Measurements from ENCODE around the gene GREB1L. TPM values are rescaled to one million over a fixed set of nuclear protein-coding genes. Genes with fewer than 3 reads are reported as not detected.

GREB1L gene
- total and polyA plus RNA-seq, 9 of the 15 experiments (the other 6 are each of a cell fraction or from before 2014, with no cell fraction given): 0.03 TPM; not detected in 8

DNA sequence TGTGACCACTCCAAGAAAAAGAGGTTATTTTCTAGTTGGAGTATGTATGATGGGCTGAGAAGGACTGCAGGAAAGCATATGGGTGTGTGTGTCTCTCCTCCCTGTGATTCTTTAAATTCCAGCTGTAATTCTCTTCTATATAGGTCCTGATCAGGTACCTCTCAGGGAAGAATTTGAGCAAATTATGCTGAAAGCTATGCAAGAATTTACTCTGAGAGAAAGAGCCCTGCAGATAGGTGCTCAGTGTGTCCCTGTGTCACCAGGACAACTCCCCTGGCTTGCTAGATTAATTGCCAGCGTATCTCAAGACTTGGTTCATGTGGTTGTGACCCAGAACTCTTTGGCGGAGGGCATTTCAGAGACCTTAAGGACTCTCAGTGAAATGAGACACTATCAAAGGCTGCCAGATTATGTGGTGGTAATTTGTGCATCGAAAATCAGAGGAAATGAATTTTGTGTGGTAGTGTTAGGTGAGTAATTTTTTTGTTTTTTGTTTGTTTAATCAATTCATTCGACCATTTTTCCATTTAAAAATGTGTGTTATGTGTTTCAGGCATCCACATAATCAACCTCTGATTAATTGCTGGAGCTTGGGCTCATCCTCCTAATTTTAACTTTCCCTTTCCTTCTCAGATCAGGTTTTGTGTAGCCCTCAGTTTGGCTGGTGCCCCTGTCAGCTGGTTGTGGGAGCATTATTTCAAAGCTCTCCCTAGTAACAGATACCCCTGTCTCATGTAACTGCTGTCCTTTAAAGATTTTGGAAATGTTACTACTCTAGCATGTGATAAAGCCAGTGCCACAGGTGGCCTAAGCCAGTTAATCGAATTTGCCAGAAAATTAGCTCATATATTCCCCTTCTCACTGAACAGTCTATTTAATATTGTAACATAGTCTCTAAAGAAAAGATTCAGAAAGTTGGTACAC lies 207.6 kb downstream of the GREB1L start:
- Histone ChIP-seq H4K20me1 (replicated peaks; ENCODE audit: control insufficient read depth, insufficient read depth, low read length) (no peaks in the 10 kb centered on the region), H3K4me3 (no peak overlapping the region), H3K4me2 (ENCODE audit: insufficient read depth, low read length) (no peak overlapping the region), H3K36me3 (ENCODE audit: control insufficient read depth, insufficient read depth, low read length) (no peaks in the 10 kb centered on the region), H3K27ac (ENCODE audit: extremely low read depth, low read depth, low read length) (no peak overlapping the region), H3K4me1 (replicated peaks in 1 of 2; ENCODE audit: control insufficient read depth in 2 of 2, insufficient read depth in 2 of 2, low read length in 2 of 2) (no peaks in the 10 kb centered on the region), H3K9ac (ENCODE audit: insufficient read depth in 1 of 2, low read depth in 2 of 2, low read length in 2 of 2) (no peak overlapping the region), H3K9me3 (replicated peaks; ENCODE audit: control insufficient read depth, insufficient read depth, low read depth, low read length) (no peaks in the 10 kb centered on the region), H3K9me1 (ENCODE audit: control insufficient read depth, insufficient read depth, low read length) (no peaks in the 10 kb centered on the region), H3K27me3 (ENCODE audit: control insufficient read depth in 2 of 2, insufficient read depth in 2 of 2, low read length in 2 of 2) (peaks cover 10 to 11% of the 10 kb centered on the region in 2 experiments; a peak in 2 of 5 replicates), H2AFZ (ENCODE audit: low read depth, low read length) (no peak overlapping the region), H3K79me2 (ENCODE audit: control insufficient read depth, insufficient read depth, low read length) (no peaks in the 10 kb centered on the region)
- ChIA-PET CTCF (ENCODE audit: low intra/inter-chr PET ratio) (no interaction called here), POLR2A (interaction anchor here (0.7 kb wide), 1 partner anchor 34 kb away, joined by 3 read pairs; no protein-coding TSS in a partner anchor)
- in situ Hi-C loops (cut with MboI) (loop anchor here (10.0 kb wide), 1 partner anchor 245 kb away; no protein-coding TSS in a partner anchor), intact Hi-C loops (cut with micrococcal nuclease) (loop anchor here (10.0 kb wide), 1 partner anchor 95 kb away; no protein-coding TSS in a partner anchor)
- FAIRE-seq (no peak), ATAC-seq (no peak), DNase-seq (ENCODE audit: extremely low read depth in 1 of 4, low spot score in 3 of 4) (no peak)
- BruUV-seq (replicated peaks): no TSS peak
- WGBS (ENCODE audit: insufficient coverage, low coverage, missing lambda C conversion rate): 2% methylated on average over 5 of the region's 5 CpGs
- TF ChIP-seq PYGO2 (tag; IDR thresholded peaks at IDR 0.05): no peak
- no peak for TF ChIP-seq MCM2 (IDR thresholded peaks at IDR 0.05; ENCODE audit: low read depth)
- TF ChIP-seq, protein P1, sequence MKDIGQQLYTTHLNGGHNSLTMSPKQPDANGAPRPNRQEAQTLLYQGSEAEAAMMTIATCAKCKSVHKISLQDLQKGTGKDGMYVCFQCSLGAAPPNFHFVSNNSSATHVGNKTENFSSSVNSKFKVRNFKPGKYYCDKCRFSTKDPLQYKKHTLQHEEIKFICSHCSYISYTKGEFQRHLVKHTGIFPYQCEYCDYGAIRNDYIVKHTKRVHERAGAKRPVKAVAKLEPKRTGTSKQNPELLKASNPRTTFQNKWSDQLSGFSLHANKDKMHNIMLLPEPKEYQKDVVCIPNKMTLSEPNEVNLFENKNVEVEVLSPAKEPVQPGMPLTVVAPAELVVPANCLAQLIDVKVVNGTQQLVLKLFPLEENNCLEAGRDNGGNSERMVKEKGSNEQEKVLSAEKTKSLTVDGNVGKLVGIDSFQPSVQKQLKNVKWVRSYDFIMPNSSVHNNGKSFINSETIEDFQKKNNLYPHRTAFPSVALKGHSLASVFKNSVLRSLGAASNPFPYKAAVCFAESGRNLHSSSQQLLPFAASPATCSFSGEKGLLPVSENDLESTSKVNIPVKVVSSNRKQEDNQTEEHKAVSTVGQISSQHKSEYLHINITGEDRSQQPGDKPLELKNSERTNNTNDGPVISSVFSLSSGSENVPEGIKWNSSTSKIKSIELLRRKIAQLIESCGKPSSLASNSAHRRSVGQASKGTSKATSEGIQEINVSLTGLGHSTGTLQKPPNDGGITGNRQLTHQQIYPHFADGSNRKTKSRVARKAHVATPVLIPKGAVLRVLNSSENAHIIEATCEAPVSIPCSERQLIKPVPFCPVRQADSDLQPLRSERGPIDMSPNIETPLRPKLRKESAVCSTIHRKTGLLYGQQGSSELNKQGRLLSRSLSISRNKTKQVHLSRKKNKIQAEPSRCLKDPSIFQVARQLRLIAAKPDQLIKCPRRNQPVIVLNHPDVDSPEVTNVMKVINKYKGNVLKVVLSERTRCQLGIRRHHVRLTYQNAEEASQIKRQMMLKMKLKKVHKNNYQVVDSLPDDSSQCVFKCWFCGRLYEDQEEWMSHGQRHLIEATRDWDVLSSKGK (CRISPR knock-in tag; IDR thresholded peaks at IDR 0.05): no peak
- no peak for TF ChIP-seq SMC3 (conservative IDR thresholded peaks at IDR 0.05; ENCODE audit: insufficient read depth, low read depth, low read length)
